OCI-LY7 (cell line): ENCODE data around the gene FZD8.

Experiments
- CTCF ChIP-seq: fragments of 200-600 bp; sonication (generic); conservative IDR thresholded peaks from 2 replicates; pipeline ENCODE4 v1.5.1; 2014; ENCODE audit warnings: mild to moderate bottlenecking, antibody characterized with exemption, low read length, moderate library complexity, mixed read lengths
- EZH2phosphoT487 ChIP-seq: fragments of 200-600 bp; sonication (generic); IDR thresholded peaks from 2 replicates; pipeline ENCODE4 v1.6.1; 2018; ENCODE audit warnings: low read depth, borderline replicate concordance, mild to moderate bottlenecking, mixed run types, antibody characterized with exemption, low read length, moderate library complexity, mixed read lengths

- TF ChIP-seq CTCF (no peak), EZH2phosphoT487 (no peak)
Measured at GRCh38 chr10:35667270-35667889, 25.3 kb upstream of the FZD8 start.
